OCI-LY7 (cell line): ENCODE data around the gene ABHD10.

Experiments
- EZH2phosphoT487 ChIP-seq: fragments of 200-600 bp; sonication (generic); IDR thresholded peaks from 2 replicates; pipeline ENCODE4 v1.6.1; 2018; ENCODE audit warnings: low read depth, borderline replicate concordance, mild to moderate bottlenecking, mixed run types, antibody characterized with exemption, low read length, moderate library complexity, mixed read lengths
- TF ChIP-seq, protein P1 (sequence below): fragments of 200-600 bp; sonication (generic); conservative IDR thresholded peaks from 2 replicates; pipeline ENCODE4 v1.5.1; 2014; ENCODE audit warnings: mild to moderate bottlenecking, antibody characterized with exemption, low read length, moderate library complexity, mixed read lengths

GRCh38 chr3:111961461-111962164 lies 17.2 kb upstream of the ABHD10 start:
- TF ChIP-seq, protein P1, sequence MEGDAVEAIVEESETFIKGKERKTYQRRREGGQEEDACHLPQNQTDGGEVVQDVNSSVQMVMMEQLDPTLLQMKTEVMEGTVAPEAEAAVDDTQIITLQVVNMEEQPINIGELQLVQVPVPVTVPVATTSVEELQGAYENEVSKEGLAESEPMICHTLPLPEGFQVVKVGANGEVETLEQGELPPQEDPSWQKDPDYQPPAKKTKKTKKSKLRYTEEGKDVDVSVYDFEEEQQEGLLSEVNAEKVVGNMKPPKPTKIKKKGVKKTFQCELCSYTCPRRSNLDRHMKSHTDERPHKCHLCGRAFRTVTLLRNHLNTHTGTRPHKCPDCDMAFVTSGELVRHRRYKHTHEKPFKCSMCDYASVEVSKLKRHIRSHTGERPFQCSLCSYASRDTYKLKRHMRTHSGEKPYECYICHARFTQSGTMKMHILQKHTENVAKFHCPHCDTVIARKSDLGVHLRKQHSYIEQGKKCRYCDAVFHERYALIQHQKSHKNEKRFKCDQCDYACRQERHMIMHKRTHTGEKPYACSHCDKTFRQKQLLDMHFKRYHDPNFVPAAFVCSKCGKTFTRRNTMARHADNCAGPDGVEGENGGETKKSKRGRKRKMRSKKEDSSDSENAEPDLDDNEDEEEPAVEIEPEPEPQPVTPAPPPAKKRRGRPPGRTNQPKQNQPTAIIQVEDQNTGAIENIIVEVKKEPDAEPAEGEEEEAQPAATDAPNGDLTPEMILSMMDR, result no peak
- no peak for TF ChIP-seq EZH2phosphoT487
